CD4-positive, alpha-beta T cell treated with Interleukin-2 at 100 ng/mL for 4 hours (primary cell): ENCODE measurements around the gene BEND4.

ENCODE experiments used
- DNase-seq: peaks from one replicate; pipeline ENCODE4 v3.0.0-alpha.2; 2020; ENCODE audit warnings: low spot score

BEND4 gene

DNA sequence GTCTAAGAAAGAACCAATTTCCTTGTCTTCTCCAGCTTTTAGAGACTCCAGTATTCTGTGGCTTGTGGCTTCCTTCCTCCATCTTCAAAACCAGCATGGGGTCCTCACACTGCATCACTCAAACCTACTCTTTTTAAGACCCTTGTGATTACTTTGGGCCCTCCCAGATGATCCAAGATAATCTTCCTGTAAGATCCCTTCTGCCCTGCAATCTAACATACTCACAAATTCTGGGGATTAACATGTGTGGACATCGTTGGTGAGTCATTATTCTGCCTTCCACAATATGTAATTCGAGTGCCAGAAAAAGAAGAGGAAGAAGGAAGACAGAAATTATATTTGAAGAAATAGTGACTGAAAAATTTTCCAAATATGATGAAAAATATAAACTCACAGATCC lies 47.9 kb downstream of the BEND4 start:
- no peak for DNase-seq

DNA sequence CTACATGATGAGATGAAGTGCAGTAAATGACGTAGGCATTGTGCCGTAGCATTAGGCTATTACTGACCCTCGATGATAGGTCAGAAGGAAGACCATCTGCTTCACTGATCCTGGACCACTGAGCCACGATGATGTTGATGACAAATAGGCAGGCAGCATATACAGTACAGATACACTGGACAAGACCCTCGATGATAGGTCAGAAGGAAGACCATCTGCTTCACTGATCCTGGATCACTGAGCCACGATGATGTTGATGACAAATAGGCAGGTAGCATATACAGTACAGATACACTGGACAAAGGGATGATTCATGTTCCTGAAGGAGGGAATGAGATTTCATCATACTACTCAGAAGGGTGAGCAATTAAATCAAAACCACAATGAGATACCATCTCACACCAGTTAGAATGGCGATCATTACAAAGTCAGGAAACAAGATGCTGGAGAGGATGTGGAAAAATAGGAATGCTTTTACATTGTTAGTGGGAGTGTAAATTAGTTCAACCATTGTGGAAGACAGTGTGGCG lies 50.9 kb downstream of the BEND4 start:
- no peak for DNase-seq

DNA sequence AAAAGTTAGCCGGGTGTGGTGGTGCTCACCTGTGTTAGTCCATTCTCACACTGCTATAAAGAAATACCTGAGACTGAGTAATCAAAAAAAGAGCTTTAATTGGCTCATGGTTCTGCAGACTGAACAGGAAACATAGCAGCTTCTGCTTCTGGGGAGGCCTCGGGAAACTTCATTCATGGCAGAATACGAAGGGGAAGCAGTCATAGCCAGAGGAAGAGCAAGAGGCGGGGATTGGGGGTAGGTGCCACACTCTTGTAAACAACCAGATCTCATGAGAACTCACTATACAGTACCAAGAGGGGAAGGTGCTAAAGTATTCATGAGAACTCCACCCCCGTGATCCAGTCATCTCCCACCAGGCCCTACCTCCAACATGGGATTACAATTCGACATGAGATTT lies 64.1 kb downstream of the BEND4 start:
- no peak for DNase-seq

DNA sequence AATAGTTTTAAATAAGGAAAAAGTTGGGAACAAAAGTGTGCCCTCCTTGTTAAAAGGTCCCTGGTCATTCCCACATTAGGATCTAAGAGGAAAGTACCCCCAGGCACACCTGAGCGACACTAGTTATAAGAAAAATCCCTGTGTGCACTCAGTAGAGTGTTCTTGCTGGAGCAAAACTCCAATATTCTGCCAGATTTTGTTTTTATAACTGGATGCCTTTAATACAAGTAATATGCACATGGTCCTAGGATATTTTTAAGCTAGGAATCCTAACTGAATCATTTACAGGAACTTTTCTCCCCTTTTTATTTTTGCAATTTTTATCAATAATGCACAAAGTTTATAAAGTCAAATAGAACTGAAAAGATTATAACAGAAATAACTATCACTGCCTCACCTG lies 68.6 kb downstream of the BEND4 start:
- DNase-seq, result no peak

DNA sequence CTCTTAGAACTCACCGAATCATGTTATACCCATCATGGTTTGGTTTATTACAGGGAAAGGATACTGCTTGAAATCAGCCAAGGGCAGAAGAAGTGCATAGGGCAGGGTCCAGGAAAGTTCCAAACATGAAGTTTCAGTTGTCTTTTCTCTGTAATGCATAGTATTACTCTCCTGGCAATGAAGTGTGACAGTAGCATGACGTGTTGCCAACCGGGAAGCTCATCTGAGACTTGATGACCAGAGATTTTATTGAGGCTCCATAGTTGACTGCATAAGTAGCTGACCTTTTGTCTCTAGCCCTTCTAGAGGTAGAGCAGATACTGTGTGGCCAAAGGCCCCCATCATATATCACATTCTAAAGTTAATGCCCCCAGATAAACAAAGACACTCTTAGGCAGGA lies 72.1 kb downstream of the BEND4 start:
- no peak for DNase-seq

DNA sequence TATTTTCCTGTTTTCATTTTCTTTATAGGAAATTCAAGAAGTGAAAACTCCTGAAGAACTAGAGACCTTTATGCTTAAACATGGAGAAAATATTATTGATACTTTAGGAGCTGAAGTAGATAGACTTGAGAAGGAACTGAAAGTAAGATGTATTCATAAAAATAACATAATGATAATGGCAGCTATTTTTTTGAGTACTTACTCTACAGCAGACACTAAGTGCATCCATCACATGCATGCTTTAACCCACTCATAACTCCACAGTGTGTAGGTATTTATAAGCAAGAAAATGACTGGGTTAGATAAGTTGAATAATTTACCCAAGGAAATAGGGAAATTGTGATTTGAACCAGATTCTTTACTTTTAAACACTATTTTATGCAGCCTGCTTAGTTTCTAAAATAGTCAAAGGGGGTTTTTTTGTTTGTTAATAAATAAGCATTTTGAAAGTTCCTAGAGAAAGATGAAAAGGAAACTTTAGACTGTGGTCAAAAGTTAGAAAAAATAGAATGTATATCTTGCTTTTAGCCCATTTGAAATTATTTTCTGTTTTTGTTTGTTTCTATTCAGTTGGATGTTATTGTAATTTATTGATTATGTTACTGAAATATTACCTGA lies 74.2 kb downstream of the BEND4 start:
- no peak for DNase-seq

DNA sequence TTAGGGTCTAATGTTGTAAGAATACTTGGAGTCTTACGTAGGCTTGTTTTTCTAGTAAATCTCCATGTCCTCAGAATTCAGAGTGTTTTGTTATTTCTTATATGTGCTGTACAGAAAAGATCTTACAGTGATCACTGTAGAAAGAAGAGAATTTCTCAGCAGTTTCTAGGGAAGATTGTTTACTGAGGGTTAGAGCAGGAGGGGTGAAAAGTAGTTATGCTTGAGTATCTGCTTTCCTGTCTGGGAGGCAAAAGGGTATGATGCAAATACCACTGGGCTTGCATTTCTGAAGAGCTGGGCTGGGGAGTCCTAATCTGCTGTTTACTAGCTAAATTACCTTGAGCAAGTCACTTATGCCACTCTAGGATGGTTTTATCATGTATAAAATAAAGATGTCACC lies 78.2 kb downstream of the BEND4 start:
- DNase-seq, result no peak

DNA sequence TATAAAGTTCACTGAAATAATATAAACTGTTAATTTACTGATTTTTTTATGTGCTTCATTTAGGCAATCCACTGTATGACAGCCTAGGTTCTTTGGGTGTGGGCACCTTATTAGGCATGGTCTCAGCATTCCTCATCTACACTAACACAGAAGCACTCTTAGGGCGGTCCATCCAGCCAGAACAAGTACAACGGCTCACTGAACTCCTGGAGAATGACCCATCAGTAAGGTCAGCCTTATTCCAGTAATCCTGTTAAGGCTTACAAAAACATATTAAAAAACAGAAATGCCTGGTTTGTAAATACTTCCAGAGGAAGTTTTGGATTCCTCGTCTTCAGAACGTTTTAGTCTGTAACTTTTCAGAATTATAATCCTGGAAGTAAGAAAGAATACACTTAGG lies 82.0 kb downstream of the BEND4 start:
- DNase-seq, result no peak

DNA sequence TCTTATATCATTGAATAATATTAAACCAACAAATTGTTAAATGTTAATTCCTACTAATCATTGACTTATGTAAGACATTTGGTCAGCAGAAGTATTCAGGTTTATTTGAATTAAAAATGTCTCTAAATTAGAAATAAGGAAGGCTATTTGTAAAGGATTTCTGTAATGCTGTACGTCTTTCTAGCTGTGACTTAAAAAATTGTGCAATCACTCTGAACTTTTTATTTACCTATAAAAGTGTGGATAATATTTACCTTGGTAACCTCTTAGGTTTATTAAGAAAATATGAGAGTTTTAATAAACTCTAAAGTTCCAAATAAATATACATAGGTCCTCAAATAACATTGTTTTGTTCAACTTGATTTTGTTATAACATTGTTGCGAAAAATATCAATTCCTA lies 85.2 kb downstream of the BEND4 start:
- DNase-seq, result no peak

DNA sequence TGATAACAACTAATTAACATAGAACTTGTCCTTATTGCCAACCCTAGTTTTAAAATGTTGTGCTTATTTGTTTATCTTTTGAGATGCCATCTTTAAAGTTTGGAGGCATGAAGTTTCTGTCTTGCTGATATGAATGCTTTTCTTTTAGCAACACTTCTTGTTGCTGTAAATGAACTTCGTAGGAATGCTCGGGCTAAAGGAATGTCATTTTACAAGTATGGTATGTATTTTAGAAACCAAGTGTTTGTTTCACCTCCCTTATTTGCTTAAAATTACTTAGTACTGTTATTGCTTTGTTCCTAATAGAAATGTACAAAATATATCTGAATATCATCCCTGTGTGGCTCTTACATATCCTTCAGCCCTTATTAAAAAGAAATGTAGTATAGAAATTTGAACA lies 86.1 kb downstream of the BEND4 start:
- no peak for DNase-seq
